Prostate gland (tissue), 2 donors: ENCODE results near the gene SS18L1.

Experiments
- CTCF ChIP-seq, 4 experiments: fragments of 200-600 bp in 2 of 4; fragments of 450-650 bp in 2 of 4; sonication (generic) in 2 of 4; IDR thresholded peaks; 1 replicate in 3 of 4; 2 replicates in 1 of 4; pipeline ENCODE4 v1.5.1; 2016 to 2019; ENCODE audit warnings: antibody characterized with exemption in 4 of 4, mild to moderate bottlenecking in 2 of 4, moderate library complexity in 2 of 4
- POLR2A ChIP-seq: fragments of 450-650 bp; IDR thresholded peaks from one replicate; pipeline ENCODE4 v1.6.1; 2016; ENCODE audit warnings: antibody characterized with exemption, mild to moderate bottlenecking
- POLR2AphosphoS5 ChIP-seq: sonication (generic); formaldehyde crosslinking; IDR thresholded peaks from one replicate; pipeline ENCODE4 v1.6.1; 2017; ENCODE audit warnings: antibody characterized with exemption

GRCh38 chr20:62174021-62174804 lies 30.6 kb downstream of the SS18L1 start:
- TF ChIP-seq CTCF (IDR thresholded peaks at IDR 0.05) (no peak), POLR2A (no peak), POLR2AphosphoS5 (no peak)
